ENCODE data around the gene AMFR.

DNA sequence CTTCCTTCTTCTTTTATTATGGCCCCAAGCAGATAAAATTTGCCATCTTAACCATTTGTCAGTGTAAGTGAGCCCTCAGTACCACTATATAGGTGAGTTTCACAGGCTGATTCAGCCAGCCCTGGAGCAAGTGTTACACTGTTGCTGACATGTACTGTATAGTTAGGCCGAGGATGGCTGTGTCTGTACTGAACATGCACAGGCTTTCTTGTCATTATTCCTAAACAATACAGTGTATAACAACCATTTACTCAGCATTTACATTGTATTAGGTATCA lies 53.7 kb downstream of the AMFR start:
- TF ChIP-seq, protein P1, sequence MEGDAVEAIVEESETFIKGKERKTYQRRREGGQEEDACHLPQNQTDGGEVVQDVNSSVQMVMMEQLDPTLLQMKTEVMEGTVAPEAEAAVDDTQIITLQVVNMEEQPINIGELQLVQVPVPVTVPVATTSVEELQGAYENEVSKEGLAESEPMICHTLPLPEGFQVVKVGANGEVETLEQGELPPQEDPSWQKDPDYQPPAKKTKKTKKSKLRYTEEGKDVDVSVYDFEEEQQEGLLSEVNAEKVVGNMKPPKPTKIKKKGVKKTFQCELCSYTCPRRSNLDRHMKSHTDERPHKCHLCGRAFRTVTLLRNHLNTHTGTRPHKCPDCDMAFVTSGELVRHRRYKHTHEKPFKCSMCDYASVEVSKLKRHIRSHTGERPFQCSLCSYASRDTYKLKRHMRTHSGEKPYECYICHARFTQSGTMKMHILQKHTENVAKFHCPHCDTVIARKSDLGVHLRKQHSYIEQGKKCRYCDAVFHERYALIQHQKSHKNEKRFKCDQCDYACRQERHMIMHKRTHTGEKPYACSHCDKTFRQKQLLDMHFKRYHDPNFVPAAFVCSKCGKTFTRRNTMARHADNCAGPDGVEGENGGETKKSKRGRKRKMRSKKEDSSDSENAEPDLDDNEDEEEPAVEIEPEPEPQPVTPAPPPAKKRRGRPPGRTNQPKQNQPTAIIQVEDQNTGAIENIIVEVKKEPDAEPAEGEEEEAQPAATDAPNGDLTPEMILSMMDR (IDR thresholded peaks at IDR 0.05), result no peak
- no peak for TF ChIP-seq POLR2A (IDR thresholded peaks at IDR 0.05)

Data from right lobe of liver (tissue), 4 donors.